Activated naive CD8-positive, alpha-beta T cell treated with anti-CD3 and anti-CD28 coated beads, Interleukin-2, amount 50 U/mL, for 16 hours (primary cell): ENCODE measurements around the gene ABCC1.
"Not testable (repeated sequence)": the region's sequence is repeated elsewhere in the genome, so short reads cannot be mapped to it uniquely, and the experiment has no call there.

Experiments
- DNase-seq: peaks from one replicate; pipeline ENCODE4 v3.0.0-alpha.2; 2020; ENCODE audit warnings: low read depth, low spot score

The ABCC1 gene

GRCh38 chr16:16186820-16187219, 237.4 kb downstream of the ABCC1 start:
- DNase-seq: no peak

- no peak for DNase-seq
Observed at GRCh38 chr16:16188827-16189226, 239.4 kb downstream of the ABCC1 start.

GRCh38 chr16:16189842-16190241, 240.4 kb downstream of the ABCC1 start:
- DNase-seq: no peak

GRCh38 chr16:16190546-16190945, 241.1 kb downstream of the ABCC1 start:
- no peak for DNase-seq

GRCh38 chr16:16190966-16191365, 241.6 kb downstream of the ABCC1 start:
- DNase-seq: not testable (repeated sequence)

GRCh38 chr16:16191493-16192167, 242.2 kb downstream of the ABCC1 start:
- no peak for DNase-seq
